Tibial artery (tissue), 4 donors: Measurements from ENCODE around the gene MPP2.
"Not testable (repeated sequence)": the region's sequence is repeated elsewhere in the genome, so short reads cannot be mapped to it uniquely, and the experiment has no call there.

Experiments used
- DNase-seq, 2 donors: peaks; one replicate each; pipeline ENCODE4 v3.0.0-alpha.2; 2019
- H3K27ac ChIP-seq, 2 donors: fragments of 200-600 bp; sonication (generic) in 1 of 2; 1 replicate in 1 of 2; 2 replicates in 1 of 2; pipeline ENCODE4 v1.5.1; 2018 to 2019; ENCODE audit warnings: mild to moderate bottlenecking in 1 of 2
- H3K27me3 ChIP-seq, 2 donors: fragments of 200-600 bp; sonication (generic) in 1 of 2; one replicate each; pipeline versions ENCODE4 v1.5.1 to v1.6.0; 2016 to 2019
- H3K36me3 ChIP-seq, 3 donors: fragments of 200-600 bp; sonication (generic) in 2 of 3; one replicate each; pipeline ENCODE4 v1.5.1; 2016 to 2019; ENCODE audit warnings: mild to moderate bottlenecking in 2 of 3
- H3K4me1 ChIP-seq, 4 donors: fragments of 200-600 bp; sonication (generic) in 2 of 4; 1 replicate in 3 of 4; 2 replicates in 1 of 4; pipeline ENCODE4 v1.5.1; 2016 to 2019
- H3K4me3 ChIP-seq, 2 donors: fragments of 200-600 bp; sonication (generic) in 1 of 2; 1 replicate in 1 of 2; 2 replicates in 1 of 2; pipeline ENCODE4 v1.5.1; 2018 to 2019; ENCODE audit warnings: mild to moderate bottlenecking in 2 of 2
- H3K9me3 ChIP-seq, 3 donors: fragments of 200-600 bp; sonication (generic) in 1 of 3; one replicate each; pipeline ENCODE4 v1.5.1; 2016 to 2019
- intact Hi-C: fragments of 100-400 bp; cut with DNase I; formaldehyde crosslinking; loops from one replicate; pipeline ENCODE4 v1.15.0; 2023; ENCODE audit warnings: low total_unique reads
- TF ChIP-seq, protein P1 (sequence below), 2 experiments: fragments of 200-600 bp in 1 of 2; fragments of 450-650 bp in 1 of 2; IDR thresholded peaks; one replicate each; pipeline ENCODE4 v1.5.1; 2017 to 2019; ENCODE audit warnings: antibody characterized with exemption in 2 of 2, mild to moderate bottlenecking in 1 of 2, moderate library complexity in 1 of 2

MPP2 gene

DNA sequence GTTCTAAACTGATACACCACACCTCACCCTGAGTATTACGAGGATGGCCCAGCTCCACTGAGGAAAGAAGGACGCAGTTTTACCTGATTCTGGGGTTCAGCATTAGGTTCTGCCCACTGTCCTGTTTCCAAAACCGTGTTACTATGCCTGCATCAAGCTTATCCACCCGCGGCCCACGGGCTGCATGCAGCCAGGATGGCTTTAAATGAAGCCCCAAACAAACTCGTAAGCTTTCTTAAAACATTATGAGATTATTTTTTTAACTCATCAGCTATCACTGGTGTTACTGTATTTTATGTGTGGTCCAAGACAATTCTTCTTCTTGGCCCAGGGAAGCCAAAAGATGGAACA, 64.4 kb downstream of the MPP2 start:
- Histone ChIP-seq H3K27me3 (no peaks in the 10 kb centered on the region), H3K27ac (no peak overlapping the region), H3K4me3 (no peak overlapping the region), H3K4me1 (peaks cover 0 to 28% (median 16%) of the 10 kb centered on the region in 4 donors), H3K9me3 (no peaks in the 10 kb centered on the region), H3K36me3 (no peaks in the 10 kb centered on the region)
- TF ChIP-seq, protein P1, sequence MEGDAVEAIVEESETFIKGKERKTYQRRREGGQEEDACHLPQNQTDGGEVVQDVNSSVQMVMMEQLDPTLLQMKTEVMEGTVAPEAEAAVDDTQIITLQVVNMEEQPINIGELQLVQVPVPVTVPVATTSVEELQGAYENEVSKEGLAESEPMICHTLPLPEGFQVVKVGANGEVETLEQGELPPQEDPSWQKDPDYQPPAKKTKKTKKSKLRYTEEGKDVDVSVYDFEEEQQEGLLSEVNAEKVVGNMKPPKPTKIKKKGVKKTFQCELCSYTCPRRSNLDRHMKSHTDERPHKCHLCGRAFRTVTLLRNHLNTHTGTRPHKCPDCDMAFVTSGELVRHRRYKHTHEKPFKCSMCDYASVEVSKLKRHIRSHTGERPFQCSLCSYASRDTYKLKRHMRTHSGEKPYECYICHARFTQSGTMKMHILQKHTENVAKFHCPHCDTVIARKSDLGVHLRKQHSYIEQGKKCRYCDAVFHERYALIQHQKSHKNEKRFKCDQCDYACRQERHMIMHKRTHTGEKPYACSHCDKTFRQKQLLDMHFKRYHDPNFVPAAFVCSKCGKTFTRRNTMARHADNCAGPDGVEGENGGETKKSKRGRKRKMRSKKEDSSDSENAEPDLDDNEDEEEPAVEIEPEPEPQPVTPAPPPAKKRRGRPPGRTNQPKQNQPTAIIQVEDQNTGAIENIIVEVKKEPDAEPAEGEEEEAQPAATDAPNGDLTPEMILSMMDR (IDR thresholded peaks at IDR 0.05): no peak
- intact Hi-C loops: loop anchor here (10.0 kb wide), 1 partner anchor 148 kb away; no protein-coding TSS in a partner anchor
- DNase-seq: no peak

DNA sequence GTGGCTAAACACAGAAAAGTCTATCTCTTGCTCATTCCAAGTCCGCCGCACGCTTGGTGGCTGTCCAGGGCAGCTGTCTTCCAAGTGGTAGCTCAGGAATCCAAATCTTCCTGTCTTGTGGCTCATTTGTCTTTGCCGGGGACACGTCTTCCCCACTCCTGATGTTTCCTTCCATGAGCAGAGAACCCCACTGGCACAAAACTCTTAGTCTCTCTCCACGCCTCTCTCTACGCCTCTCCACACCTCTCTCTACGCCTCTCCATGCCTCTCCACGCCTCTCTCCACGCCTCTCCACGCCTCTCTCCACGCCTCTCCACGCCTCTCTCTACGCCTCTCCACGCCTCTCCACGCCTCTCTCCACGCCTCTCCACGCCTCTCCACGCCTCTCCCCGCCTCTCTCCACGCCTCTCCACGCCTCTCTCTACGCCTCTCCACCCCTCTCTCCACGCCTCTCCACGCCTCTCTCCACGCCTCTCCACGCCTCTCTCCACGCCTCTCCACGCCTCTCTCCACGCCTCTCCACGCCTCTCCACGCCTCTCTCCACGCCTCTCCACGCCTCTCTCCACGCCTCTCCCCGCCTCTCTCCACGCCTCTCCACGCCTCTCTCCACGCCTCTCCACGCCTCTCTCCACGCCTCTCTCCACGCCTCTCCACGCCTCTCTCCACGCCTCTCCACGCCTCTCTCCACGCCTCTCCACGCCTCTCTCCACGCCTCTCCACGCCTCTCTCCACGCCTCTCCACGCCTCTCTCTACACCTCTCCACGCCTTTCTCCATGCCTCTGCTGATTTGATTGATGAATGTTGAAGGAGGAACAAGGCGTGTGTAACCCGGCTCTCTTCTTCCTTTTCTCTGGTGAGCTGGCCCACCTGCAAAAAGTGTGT, 65.0 kb downstream of the MPP2 start:
- peaks cover 0 to 28% (median 16%) of the 10 kb centered on the region in 4 donors for H3K4me1 ChIP-seq
- H3K4me3 ChIP-seq, H3K27ac ChIP-seq, H3K27me3 ChIP-seq, H3K9me3 ChIP-seq, H3K36me3 ChIP-seq: not testable (repeated sequence)
- intact Hi-C loops: loop anchor here (10.0 kb wide), 1 partner anchor 148 kb away; no protein-coding TSS in a partner anchor
- DNase-seq: peak in 1 of 2 donors; percentile 30

DNA sequence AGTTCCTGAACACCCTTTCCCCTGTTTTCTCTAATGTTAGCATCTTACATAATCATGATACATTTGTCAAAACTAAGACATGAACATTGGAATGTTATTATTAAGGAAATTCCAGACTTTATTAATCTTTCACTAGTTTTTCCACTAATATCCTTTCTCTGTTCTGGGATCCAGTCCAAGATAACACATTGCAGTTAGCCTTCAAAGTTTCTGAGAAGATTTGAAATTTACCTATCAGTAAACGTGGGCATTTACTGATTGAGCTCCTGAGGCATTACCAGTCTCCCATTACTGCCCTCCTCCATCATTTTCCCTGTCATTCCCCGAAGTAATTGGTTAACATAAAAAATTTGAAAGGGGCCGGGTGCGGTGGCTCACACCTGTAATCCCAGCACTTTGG, 66.1 kb downstream of the MPP2 start:
- Histone ChIP-seq H3K27ac (peak overlapping the region in 1 of 2 donors; percentile 33), H3K27me3 (no peaks in the 10 kb centered on the region), H3K4me1 (peaks cover 0 to 27% (median 16%) of the 10 kb centered on the region in 4 donors), H3K4me3 (no peak overlapping the region), H3K9me3 (no peaks in the 10 kb centered on the region), H3K36me3 (no peaks in the 10 kb centered on the region)
- TF ChIP-seq, protein P1 (IDR thresholded peaks at IDR 0.05): no peak
- intact Hi-C loops: loop anchor here (10.0 kb wide), 1 partner anchor 146 kb away; no protein-coding TSS in a partner anchor
- no peak for DNase-seq

DNA sequence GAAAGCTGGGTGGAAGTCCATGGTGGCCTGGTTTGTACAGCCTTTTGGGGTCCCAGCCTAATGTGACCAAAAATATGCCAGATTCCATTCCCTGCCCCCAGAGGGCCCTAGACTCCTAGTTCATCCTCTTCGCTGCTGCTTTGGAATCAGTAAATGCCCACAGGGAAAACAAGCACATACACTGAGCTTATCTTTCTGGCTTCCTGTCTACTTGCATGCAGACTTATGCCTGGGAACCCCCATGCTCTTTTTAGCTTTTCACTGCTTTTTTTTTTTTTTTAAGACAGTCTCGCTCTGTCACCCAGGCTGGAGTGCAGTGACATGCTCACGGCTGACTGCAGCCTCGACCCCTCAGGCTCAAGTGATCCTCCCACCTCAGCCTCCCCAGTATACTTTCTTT, 66.5 kb downstream of the MPP2 start:
- TF ChIP-seq, protein P1 (IDR thresholded peaks at IDR 0.05): peak in 1 of 2 experiments; percentile 11
- Histone ChIP-seq H3K4me1 (peaks cover 0 to 23% (median 15%) of the 10 kb centered on the region in 4 donors), H3K36me3 (no peaks in the 10 kb centered on the region), H3K27me3 (no peaks in the 10 kb centered on the region), H3K27ac (peak overlapping the region in 1 of 2 donors; percentile 33), H3K9me3 (no peaks in the 10 kb centered on the region), H3K4me3 (no peak overlapping the region)
- no peak for DNase-seq
- intact Hi-C loops: loop anchor here (10.0 kb wide), 1 partner anchor 146 kb away; no protein-coding TSS in a partner anchor

DNA sequence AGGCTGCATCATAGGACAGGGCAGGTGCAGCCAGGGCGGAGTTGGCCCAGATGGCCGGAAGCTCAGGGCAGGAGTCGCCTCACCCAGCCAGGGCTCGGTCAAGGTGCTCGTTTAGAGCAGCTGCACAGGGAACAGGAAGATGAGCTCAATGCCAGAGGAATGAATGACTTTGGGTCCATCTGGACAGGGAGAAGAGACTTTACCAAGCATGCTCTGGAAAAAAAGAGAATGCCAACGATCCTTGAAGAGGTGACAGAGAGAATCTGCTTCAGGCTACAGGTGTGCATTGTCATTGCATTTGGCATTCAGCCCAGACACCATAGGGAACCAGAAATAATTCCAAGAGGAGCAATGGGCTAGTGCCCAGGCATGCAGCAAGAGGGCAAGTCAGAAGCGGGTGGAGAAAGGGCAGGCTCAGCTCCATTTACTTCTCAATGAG, 67.6 kb downstream of the MPP2 start:
- Histone ChIP-seq H3K4me3 (no peak overlapping the region), H3K27ac (no peak overlapping the region)
- intact Hi-C loops: loop anchor here (10.0 kb wide), 2 partner anchors 55 to 145 kb away; partner anchors contain the start of gene CFAP97D1

More for the DNA sequence above, 67.6 kb downstream of the MPP2 start:
- no peaks in the 10 kb centered on the region for H3K9me3 ChIP-seq
- no peaks in the 10 kb centered on the region for H3K36me3 ChIP-seq
- peaks cover 0 to 20% (median 13%) of the 10 kb centered on the region in 4 donors for H3K4me1 ChIP-seq
- H3K27me3 ChIP-seq: no peaks in the 10 kb centered on the region
- no peak for DNase-seq
- TF ChIP-seq, protein P1 (IDR thresholded peaks at IDR 0.05): no peak
